Glomerular endothelial cell (primary cell): ENCODE results near the gene PPP2R2C. TPM values are rescaled to one million over a fixed set of nuclear protein-coding genes. Genes with fewer than 3 reads are reported as not detected.

ENCODE experiments used
- DNase-seq: peaks from one replicate; pipeline ENCODE4 v3.0.0-alpha.2; 2011; ENCODE audit warnings: low read depth, low spot score; ENCODE audit errors: extremely low read depth
- total RNA-seq: library from RNA; depleted of rRNA; stranded (reverse); fragments of >200 nt; gene quantifications from 2 replicates; pipeline ENCODE4 v1.2.3, GENCODE V29; 2015

The PPP2R2C gene
- total RNA-seq, 1 donor from 2014 or later, result 0.41 TPM

DNA sequence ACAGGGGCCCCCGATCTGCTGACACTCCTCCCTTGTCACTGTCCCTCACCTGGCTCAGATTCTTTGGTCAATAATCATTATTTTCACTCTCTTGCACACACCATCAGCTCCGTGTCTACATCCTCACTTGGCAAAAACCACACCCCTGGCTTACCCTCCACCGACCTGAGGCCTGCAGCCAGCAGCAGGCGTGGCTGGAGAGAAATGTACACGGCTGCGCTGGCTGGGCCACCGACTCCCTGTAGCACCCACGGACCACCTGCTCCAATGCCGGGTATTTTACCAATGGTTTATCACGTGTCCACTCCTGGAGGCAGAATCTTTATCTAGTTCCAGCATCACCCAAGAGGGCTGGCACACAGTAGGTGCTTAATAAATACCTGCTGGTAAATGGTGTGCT, 104.3 kb downstream of the PPP2R2C start:
- DNase-seq, result no peak

DNA sequence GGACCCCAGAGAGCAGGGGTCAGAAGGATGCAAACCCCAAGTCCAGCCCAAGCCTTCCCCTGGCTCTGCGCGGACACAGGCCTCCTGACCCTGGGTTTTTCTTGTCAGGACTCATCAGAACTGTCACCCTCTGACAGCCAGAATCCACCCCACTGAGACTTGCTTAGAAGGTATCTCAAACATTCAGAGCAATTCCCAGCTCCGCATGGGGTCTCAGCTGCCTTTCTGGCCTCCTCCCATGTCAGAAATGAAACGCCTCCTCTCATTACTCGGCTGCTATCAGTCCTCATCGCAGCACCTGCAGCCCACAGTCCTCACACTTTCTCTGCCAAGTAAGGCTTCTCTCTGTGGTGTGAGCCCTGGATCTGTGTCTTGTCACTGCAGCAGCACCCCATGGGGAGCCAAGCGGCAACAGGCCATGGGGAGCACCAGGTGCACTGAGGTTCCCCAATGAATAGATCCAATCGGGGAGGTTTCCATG, 105.0 kb downstream of the PPP2R2C start:
- no peak for DNase-seq

DNA sequence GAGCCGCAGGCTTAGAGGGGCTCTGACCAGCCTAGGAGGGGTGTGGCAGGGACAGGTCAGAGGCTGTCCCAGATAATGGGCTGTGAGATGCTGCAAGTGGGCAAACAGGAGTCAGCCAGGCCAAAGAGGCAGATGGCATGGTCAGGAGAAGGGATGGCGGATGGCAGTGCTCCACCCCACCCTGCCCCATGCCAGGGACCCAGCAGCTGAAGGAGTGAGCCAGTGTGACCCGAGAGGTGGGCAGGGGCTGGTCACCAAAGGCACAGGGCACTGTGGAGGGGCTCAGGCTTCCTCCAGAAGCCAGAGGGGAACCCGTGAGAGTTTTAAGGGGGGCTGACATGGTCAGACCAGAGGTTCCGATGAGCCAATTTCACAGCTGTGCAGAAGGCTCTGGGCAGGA, 105.8 kb downstream of the PPP2R2C start:
- DNase-seq, result no peak

DNA sequence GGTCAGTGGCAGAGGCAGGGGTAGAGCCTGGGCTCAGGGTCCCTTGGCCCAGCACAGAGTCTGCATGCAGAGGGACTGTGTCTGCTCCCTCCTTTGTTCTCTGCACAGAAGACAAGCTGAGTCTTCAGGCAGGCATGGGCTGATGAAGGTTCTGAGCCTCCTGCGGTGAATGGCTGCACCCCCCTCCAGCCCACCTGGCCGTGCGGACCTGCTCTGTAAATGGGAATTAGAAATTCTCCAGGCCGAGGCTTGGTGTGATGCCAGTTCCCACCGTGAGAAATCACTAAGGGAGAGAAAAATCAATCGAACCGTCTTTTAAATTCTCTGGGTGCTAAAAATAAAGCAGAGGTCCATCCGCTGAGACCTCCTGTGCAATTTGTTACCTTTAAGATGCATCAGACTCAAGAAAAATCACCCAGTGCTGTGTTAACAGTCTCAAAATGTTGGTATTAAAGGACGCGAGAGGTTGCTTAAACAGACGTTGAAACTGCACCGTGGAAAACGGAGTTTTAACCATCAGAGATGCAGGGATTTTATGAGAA, 106.8 kb downstream of the PPP2R2C start:
- DNase-seq, result no peak

DNA sequence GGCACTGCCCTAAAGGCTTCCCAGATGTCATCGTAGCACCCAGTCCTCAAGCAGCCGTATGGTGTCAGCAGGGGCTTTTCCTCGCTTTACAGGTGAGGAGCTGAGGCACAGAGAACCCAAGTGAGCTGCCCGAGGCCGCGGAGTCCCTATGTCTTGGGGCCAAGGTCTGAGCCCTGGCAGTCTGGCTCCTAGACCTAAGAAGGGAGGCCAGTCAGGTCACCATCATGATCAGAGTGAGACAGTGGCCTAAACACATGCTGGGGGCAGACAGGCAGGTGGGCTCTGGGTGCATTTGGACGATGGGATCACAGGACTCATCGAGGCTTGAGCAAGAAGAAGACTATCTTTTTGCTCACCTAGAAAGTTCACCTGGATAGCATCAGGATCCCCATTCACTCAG, 107.8 kb downstream of the PPP2R2C start:
- DNase-seq, result no peak

DNA sequence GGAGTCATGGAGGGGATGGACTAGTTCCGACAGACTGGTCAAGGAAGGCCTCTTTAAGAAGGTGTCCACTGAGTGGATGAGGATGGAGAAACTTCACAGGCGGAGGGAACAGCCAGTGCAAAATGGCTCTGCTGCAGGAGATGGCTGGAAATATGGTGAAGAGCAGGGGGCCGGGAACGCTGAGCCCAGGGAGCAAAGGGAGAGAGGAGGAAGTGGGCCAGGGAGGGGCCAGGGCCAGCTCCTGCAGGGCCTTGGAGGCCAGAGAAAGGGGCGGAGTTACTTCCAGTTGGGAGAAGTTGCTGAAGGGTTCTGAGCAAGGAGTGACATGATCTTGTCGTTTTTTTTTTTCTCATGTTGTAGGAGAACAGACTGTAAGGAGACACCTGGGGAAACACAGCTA, 108.3 kb downstream of the PPP2R2C start:
- no peak for DNase-seq

DNA sequence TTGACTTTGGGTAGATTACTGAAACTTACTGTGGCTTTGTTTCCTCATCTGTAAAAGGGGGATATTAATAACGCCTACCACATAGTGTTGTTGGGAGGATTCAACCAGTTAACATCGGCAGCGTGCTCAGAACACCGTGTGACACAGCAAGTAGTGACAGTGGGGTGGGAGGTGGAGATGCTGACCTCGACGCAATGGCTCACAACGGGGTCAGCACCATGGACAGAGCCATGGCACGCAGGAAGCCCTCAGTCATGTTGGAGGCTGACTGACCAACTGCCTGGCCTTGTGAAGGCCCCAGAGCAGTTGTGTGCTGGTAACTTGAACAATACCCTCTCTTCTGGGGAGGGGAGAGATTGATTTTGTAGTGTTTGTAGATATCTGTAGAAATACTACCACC, 109.5 kb downstream of the PPP2R2C start:
- no peak for DNase-seq

DNA sequence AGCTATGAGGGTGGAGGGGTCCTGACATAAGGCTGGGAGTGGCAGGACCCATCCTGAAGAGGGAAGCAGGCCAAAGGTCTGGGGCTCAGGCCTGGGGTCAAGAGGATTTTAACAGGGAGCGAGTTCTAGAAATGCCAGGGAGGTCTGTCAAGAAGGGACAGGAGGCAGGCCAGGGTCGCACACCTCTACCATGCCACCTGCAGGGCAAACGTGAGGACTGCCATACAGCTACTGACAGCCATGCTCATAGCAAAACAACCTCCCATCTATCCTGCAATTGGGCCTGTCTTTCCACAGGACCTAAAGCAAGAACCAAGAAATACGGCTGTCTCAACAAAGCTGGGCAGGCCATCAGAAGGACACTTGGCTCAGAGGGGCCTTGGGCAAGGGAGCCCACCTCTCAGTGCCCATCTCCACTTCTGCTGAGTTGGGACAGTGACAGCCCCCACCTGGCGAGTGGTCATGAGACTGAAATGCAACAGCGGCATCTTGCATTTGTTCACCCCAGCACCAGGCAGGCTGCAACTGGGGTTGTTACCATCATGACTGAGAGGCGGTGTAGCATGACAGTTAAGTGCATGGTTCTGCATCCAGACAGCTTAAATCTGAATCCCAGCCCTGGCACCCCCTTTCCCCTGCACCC, 110.0 kb downstream of the PPP2R2C start:
- DNase-seq, result no peak

DNA sequence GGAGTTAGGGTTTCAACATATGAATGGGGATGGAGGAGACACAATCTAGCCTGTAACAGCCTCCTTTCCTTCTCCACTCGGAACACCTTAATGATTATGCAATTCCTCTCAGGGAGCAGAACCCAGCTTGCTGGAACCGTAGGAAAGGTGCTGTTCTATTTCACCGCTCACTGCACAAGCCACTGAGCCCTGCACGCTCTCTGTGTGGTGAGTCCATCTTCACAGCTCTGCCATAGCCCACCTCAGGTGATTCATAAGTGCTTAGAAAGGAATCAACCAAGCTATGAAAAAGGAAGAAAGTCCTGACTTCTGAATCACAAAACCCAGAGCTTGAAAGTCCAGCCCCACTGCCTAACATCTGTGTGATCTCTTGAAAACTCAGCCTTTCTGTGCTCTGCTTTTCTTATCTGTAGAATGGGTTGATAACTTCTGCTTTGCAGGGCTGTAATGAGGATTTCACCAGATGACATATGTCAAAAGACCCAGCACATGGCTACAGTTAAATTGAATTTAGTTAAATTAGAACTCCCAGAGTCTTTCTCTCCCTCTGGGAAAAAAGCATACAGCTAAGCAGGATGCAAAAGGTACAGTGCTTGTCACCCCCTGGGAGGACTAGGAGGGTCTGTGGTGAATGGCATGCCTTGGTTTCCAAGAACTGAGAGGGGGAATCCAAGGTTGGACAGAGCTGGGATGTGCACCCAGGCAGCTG, 111.2 kb downstream of the PPP2R2C start:
- no peak for DNase-seq

DNA sequence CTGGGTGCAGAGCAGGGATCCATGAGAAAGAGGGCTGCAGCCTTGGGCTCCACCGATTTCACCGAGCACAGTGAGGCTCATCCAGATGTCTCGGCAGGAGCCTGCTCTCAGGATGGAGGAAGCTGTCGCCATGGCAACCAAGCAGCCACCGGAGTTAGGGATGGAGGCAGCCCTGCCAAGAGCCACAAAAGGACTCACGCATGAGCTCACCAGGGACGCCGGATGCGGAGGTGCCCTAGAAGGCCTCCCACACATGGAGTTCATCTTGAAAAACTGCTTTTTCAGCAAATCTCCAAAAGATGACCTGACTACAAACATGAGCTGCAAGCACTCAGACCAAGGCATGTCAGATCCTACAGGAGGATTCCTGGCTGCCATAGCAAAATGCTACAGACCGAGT, 112.0 kb downstream of the PPP2R2C start:
- DNase-seq, result no peak

DNA sequence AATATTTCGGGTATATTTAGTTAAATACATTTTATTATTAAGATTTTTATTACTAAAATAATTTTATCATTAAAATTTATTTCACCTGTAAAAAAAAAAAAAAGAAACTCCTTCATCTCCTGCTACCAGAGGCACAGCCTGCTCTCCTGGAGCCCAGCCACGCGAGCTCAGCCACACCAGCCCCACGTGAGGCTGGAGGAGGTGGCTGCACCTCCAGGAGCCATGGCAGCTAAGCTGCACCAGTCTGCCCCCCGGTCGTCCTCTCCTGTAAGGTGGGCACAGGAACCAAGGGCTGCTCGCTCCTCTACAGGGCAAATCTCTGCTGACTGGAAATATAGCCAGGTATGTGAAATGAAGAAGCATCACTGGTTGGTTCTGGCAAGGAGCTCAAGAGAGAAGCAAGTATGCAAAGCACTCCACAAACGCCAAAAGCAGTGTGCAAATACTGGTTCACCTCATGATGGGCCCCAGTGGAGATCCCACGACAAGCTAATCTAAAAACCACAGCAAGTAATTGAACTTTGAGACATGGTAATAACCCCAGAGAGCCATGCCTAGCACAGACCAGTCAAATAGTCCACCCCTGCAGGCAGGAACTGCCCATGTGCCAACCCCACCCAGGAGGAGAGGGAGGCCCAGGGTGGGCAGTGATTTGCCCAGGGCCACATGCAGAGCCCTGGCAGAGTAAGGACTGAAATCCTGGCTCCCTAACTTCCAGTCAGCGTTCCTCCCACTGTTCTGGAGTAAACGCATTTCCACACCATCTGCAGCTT, 112.7 kb downstream of the PPP2R2C start:
- no peak for DNase-seq

DNA sequence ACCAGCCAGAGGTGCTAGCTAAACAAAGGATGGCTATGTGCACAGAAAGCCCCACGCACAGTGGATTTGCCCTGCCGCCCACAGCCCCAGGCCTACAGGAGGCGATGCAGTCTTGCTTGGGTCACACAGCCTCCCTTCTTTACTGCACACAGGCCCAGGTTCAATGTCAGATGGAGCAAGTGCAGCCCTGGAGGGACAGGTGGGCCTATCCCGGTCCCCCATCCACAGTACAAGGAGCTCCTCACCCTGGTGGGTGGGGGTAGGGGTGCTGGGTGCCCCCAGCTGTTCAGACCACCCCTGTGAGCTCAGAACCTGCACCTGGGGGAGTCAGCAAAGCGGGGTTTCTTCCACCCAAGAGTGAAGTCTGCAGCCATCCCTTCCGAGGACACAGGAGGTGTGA, 114.9 kb downstream of the PPP2R2C start:
- DNase-seq, result no peak

DNA sequence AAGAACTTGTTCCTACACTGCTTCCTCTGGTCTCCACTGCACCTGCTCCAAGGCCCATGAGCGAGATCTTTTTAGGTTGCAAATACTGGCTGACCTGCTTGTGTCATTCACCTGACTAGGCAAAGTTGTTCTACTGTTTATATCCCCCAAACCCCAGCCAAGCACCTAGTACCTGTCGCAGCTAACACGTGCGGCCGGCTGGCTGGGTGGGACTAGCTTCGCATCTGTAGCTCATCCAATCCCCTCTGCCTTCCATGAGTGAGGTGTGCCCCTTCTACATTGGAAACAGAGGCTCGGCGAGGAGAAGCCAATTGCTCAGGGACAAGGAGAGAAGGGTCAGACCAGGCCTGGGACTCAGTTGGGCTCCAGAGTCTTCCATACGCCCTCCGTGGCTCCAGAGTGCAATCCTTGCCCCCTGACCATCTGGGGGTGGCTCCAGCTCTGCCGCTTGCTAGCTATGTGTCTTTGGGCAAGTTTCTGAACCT, 116.3 kb downstream of the PPP2R2C start:
- no peak for DNase-seq

DNA sequence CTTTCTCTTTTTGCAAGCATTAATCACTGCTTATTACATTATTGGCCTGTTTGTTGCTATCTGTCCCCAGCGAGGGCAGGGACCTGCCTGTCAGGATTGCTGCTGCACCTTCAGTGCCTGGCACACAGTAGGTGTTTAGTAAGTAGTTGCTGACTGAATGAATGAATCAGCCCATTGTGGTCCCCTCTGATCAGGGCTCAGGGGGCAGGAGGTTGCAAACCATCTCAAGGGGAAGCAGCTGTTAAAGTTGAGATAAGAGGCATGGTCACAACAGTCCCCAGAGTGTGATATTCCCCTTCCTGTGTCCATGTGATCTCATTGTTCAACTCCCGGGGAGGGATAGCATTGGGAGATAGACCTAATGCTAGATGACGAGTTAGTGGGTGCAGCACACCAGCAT, 117.4 kb downstream of the PPP2R2C start:
- DNase-seq, result no peak

DNA sequence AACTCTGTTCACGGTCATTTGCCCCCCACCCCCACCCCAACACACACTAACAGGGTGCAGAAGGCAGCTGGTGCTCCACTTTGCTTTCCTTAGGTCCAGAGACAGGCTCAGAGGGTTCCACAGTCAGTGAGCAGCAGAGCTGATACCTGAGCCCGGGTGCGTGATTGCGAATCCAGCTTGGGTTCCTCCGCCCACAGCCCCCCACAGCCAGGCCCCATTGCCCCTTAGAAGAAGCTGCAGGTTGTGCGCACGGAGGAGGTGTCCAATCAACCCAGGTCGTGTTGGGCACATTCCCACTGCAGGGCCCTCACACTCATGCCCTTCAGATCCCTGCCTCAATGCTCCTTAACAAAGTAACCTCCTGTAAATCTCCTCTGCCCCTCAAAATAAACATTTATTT, 117.8 kb downstream of the PPP2R2C start:
- DNase-seq, result no peak

DNA sequence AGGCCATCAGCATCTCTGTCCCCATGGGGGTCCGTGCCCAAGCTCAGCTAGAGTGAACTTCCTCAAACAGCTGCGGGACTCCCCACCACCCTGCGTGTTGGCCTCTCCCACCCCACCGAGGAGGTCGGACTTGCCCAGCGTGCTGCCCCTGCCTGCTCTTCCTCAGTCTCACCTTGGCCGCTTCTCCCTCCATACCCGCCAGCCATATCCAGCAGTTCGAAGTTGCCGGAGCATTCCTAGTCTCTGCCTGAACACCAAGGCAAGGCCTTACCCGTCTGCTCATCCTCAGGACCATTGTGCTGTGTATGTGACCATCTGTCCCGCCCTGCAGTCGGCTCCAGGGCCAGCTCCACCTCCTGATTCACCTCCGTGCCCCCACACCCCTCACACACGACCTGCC, 118.3 kb downstream of the PPP2R2C start:
- DNase-seq, result no peak

DNA sequence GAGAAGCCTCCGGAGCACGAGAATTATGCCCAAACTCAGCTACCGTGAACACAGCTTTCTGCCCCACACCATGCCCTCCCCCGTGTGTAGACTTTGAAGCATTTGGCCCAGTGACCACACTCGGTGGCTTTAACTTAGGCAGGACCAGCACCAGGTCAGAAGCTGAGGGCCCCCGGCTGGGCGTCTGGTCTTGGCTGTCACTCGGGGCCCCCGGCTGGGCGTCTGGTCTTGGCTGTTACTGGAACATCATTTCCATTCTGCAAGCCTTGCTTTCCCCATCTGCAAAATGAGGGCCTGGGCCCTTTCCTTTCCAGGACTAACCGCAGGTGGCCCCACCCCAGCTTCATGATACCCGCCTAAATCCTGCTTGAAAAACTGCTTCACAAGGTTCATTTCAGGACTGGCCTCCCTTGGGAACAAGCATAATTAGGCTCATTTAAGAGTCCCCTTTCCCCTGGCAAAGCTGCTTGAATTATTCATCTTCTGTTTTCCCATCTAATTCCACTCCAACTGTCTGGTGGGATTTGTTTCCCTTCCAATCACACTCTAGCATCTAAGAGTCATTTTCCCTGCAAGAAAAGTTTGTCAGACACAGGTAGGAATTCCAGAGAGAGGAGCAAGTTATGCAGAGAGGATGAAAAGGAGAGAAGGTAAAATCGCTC, 120.3 kb downstream of the PPP2R2C start:
- DNase-seq, result no peak

DNA sequence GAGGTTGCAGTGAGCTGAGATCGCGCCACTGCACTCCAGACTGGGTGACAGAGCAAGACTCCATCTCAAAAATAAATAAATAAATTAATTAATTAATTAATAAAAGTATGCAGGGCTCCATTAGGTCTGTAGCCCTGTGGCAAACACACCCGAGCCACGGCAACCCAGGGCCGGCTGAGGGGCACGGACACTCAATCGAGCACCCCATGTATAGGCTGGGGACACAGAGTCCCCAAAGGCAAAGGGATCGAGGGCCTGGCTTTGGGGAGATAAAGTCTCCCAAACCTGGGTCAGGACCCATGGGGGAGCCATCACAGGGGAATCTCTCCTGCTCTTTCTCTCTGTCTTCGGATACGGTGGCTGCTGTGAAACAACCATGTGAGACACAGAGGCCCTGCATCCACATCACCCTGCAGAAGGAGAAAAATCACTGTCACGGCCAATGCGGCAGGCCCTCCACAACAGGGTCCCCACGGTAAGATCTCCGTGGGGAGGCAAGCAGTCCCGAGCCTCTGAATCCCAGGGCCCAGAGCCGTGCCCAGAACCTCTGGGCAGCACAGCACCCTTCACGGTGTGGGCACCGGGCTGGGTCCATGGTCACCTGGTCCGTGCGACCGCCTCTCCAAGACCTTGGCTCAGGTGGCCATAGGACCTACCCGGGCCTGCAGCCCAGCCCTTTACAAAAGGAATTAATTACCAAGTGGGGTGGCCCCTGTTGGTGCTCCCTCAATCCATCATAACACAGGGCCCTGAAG, 121.0 kb downstream of the PPP2R2C start:
- no peak for DNase-seq

DNA sequence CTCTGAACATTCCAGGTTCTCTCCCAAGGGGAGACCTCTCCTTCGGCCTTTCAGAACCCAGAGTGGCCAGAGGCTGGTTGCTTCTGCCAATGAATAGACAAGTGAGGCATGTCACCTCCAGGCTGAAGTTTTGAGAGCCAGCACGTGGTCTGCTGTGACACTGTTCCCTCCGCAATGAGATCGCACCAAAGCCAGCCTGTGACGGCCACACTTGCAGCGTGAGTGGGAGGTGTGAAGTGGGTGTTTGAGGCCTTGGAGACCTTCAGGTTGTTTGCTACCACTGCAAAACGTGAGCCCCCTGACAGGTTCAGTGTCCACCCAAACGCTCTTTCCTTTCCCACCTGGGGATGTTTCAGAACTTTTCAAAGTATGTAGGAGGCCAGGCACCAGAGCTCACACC, 121.8 kb downstream of the PPP2R2C start:
- DNase-seq, result no peak
